NCI-H345 treated with DMSO at 0.1 percent for 48 hours (cell line): ENCODE data around the gene GPA33.

Source experiments
- DNase-seq: peaks from one replicate; lab custom pipeline; 2025; ENCODE audit not compliant: unreplicated experiment; lab: John Stamatoyannopoulos, UW

GPA33 gene

GRCh38 chr1:167090314-167090942 lies at the start of gene GPA33:
Gene GPA33, minus strand, starts transcription at chr1:167090377. Its CDS starts 90 bp downstream, at chr1:167090287.
- no peak for DNase-seq

- DNase-seq: no peak
Observed at GRCh38 chr1:167138703-167139102, 48.5 kb upstream of the GPA33 start.

GRCh38 chr1:167137793-167138510 lies 47.8 kb upstream of the GPA33 start:
- DNase-seq: no peak

- DNase-seq: no peak
Observed at GRCh38 chr1:167137332-167137781, 47.2 kb upstream of the GPA33 start.

GRCh38 chr1:167136806-167137205 lies 46.6 kb upstream of the GPA33 start:
- DNase-seq: no peak

GRCh38 chr1:167136191-167136614 lies 46.0 kb upstream of the GPA33 start:
- no peak for DNase-seq

GRCh38 chr1:167135281-167135840 lies 45.2 kb upstream of the GPA33 start:
- DNase-seq: no peak

GRCh38 chr1:167132301-167133010 lies 42.3 kb upstream of the GPA33 start:
- DNase-seq: no peak

- DNase-seq: no peak
Observed at GRCh38 chr1:167130829-167131510, 40.8 kb upstream of the GPA33 start.

- DNase-seq: no peak
Observed at GRCh38 chr1:167128261-167129227, 38.4 kb upstream of the GPA33 start.

- DNase-seq: no peak
Observed at GRCh38 chr1:167127661-167128060, 37.5 kb upstream of the GPA33 start.

GRCh38 chr1:167127236-167127635 lies 37.1 kb upstream of the GPA33 start:
- no peak for DNase-seq

GRCh38 chr1:167126811-167127210 lies 36.6 kb upstream of the GPA33 start:
- no peak for DNase-seq

- no peak for DNase-seq
Observed at GRCh38 chr1:167126317-167126716, 36.1 kb upstream of the GPA33 start.

- DNase-seq: no peak
Observed at GRCh38 chr1:167122568-167122967, 32.4 kb upstream of the GPA33 start.

GRCh38 chr1:167122121-167122480 lies 31.9 kb upstream of the GPA33 start:
- DNase-seq: no peak

- peak; percentile 51 for DNase-seq
Observed at GRCh38 chr1:167121375-167122120, 31.4 kb upstream of the GPA33 start.

GRCh38 chr1:167120899-167121298 lies 30.7 kb upstream of the GPA33 start:
- DNase-seq: no peak

GRCh38 chr1:167119696-167120095 lies 29.5 kb upstream of the GPA33 start:
- DNase-seq: no peak
